Transverse colon (tissue), 3 donors: ENCODE data around the gene CAMSAP1.

ENCODE experiments used
- CTCF ChIP-seq, 5 experiments: fragments of 200-600 bp in 3 of 5; fragments of 450-650 bp in 2 of 5; sonication (generic) in 3 of 5; IDR thresholded peaks; 1 replicate in 2 of 5; 2 replicates in 3 of 5; pipeline ENCODE4 v1.5.1; 2016 to 2017; ENCODE audit warnings: antibody characterized with exemption in 5 of 5, inconsistent platforms in 3 of 5, mild to moderate bottlenecking in 2 of 5, moderate library complexity in 1 of 5
- EP300 ChIP-seq: sonication (generic); formaldehyde crosslinking; IDR thresholded peaks from one replicate; pipeline ENCODE4 v1.6.1; 2017; ENCODE audit warnings: antibody characterized with exemption, low read depth
- POLR2A ChIP-seq: fragments of 450-650 bp; IDR thresholded peaks from one replicate; pipeline ENCODE4 v1.6.1; 2016; ENCODE audit warnings: antibody characterized with exemption, mild to moderate bottlenecking, moderate library complexity

GRCh38 chr9:135932656-135933055, 25.3 kb upstream of the CAMSAP1 start:
- TF ChIP-seq CTCF (IDR thresholded peaks at IDR 0.05) (no peak), EP300 (no peak), POLR2A (no peak)
